ENCODE measurements around the gene PYGB. TPM values are rescaled to one million over a fixed set of nuclear protein-coding genes. Genes with fewer than 3 reads are reported as not detected.

The PYGB gene
- total and polyA plus RNA-seq, 4 experiments from 2014 or later: 28.3 to 35.6 (median 34.2) TPM

DNA sequence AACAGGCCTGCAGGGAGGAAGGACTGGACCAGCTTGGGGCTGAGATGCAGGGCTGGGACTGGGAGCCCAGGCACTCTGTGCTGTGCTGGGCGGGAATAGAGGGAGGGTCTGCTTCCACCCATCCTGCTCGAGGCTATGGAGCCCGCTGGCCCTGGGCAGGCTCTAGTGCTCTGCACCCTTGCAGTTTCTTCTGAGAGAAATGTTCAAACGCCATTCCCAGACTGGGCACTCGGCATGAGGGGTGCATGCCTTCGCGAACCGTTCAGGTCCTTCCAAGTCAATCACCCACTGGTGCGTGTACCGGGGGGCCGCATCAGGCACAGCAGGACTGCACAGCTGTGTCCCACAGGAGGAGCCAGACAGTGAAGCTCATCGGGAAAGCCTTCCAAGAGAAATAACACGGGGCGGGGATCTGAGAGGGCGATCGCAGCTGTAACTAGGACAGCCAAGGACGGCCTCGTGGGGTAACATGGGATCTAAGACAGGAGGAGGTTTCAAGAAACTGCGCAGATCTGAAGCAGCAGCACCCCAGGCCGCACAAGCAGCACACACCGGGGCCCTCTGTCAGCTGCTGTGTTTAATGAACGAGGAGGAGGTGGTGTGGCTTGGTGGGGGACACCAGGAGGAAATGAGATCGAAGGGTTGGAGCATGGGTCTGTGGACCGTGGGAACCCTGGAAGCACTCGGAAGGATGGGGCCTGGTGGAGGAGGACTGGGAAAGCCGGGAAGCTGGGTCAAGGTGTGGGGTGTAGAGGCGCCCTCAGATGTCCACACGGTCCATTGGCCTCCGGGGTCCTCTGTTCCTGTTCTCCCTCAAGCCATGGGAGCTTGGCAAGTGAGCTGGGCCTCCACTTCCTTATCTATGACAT is 26.1 kb upstream of the PYGB start:
- Mint-ChIP-seq H3K27me3 (no peaks in the 10 kb centered on the region), H3K4me3 (peak overlapping the region in 1 of 8 donors; percentile 54), H3K27ac (peak overlapping the region in 2 of 7 donors; percentile 6 to 61), H3K36me3 (peaks cover 12 to 41% of the 10 kb centered on the region in 2 donors), H3K4me1 (peaks cover 0 to 3% (median 0%) of the 10 kb centered on the region in 4 donors), H3K9me3 (no peaks in the 10 kb centered on the region)
- H3K27me3 ChIP-seq (ENCODE audit: insufficient read depth, low read length): no peaks in the 10 kb centered on the region
- H3K9me3 ChIP-seq (ENCODE audit: control insufficient read depth in 1 of 2, low read length in 2 of 2): no peaks in the 10 kb centered on the region
- no peak overlapping the region for H3K4me3 ChIP-seq (ENCODE audit: low read length in 2 of 2)
- POLR2A ChIA-PET (ENCODE audit: partially characterized antibody): no interaction called here
- no peaks in the 10 kb centered on the region for H3K4me1 ChIP-seq (ENCODE audit: insufficient read depth, low read length)
- no peak overlapping the region for H3K27ac ChIP-seq (ENCODE audit: low read depth, low read length)
- intact Hi-C loops (cut with micrococcal nuclease): no loop called here
- DNase-seq: no peak
- CTCF ChIA-PET (ENCODE audit: partially characterized antibody): interaction anchor here (2.4 kb wide), 1 partner anchor 177 kb away, joined by 8 read pairs; no protein-coding TSS in a partner anchor
- peaks cover 5% of the 10 kb centered on the region for H3K36me3 ChIP-seq (ENCODE audit: insufficient read depth, low read length)

DNA sequence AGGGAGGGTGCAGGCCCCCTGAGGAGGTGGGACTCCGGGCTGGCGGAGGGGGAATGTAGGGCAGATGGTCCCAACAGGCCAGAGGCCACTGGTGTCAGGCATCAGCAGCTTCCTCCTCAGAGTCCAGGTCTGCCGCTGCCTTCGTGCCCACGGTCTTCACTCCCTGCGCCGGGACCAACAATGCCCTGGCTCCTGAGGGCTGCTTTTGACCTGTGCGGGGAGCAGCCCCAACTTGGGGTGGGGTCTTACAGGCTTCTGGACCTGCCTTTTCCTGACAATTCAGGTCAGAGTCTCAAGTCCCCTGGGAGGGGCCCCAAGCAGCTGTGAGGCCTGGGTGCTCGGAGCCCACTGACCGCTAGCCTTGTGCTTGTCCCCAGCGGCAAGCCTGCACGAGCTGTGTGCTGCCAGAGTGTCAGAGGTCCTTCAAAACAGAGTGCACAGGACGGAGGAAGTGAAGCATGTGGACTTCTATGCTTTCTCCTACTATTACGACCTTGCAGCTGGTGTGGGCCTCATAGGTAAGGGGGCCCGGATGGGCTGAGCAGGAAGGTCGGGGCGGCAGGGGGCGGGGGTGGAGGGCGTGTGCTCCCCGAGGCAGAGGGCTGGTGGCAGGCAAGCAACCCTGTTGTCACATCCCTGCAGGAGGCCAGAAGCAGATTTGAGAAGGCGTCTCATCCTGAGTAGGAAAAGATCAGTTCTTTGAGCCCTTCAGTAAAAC is 25.3 kb upstream of the PYGB start:
- Mint-ChIP-seq H3K27me3 (no peaks in the 10 kb centered on the region), H3K9me3 (no peaks in the 10 kb centered on the region), H3K4me1 (peaks cover 0 to 3% (median 0%) of the 10 kb centered on the region in 4 donors), H3K36me3 (peaks cover 8 to 37% of the 10 kb centered on the region in 2 donors), H3K4me3 (no peak overlapping the region), H3K27ac (no peak overlapping the region)
- ChIA-PET CTCF (ENCODE audit: partially characterized antibody) (interaction anchor here (1.1 to 2.4 kb wide), 3 partner anchors 25 to 176 kb away, joined by 3 to 8 read pairs (median 5); no protein-coding TSS in a partner anchor), POLR2A (ENCODE audit: partially characterized antibody) (interaction anchor here (1.3 kb wide), 1 partner anchor 26 kb away, joined by 4 read pairs; the partner anchor contains the start of gene PYGB)
- H3K9me3 ChIP-seq (ENCODE audit: control insufficient read depth in 1 of 2, low read length in 2 of 2): no peaks in the 10 kb centered on the region
- no peaks in the 10 kb centered on the region for H3K27me3 ChIP-seq (ENCODE audit: insufficient read depth, low read length)
- intact Hi-C loops (cut with micrococcal nuclease): no loop called here
- H3K36me3 ChIP-seq (ENCODE audit: insufficient read depth, low read length): no peaks in the 10 kb centered on the region
- DNase-seq: no peak
- H3K4me1 ChIP-seq (ENCODE audit: insufficient read depth, low read length): no peaks in the 10 kb centered on the region
- no peak overlapping the region for H3K27ac ChIP-seq (ENCODE audit: low read depth, low read length)
- no peak overlapping the region for H3K4me3 ChIP-seq (ENCODE audit: low read length in 2 of 2)

DNA sequence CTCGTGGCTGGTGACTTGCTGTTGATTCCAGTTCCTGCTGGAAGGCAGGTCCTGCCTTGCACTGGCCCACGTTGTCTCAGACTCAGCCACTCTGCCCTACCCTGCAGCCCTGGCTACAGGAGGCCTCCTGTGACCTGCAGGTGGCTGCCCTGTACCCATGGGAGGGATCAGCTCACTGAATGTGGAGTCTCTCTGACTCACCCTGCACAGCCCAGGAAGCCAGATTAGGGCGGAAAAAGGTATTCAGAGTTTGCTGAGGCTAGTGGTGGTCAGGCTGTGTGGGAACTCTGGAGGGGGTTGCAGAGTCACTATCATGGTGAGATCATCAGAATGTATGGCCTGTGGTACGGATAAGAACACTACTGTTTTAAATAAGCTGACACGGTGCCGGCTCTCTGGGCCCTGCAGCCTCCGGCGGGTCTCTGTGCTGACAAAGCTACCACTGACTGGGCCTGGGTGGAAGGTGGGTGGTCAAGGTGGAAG is 24.7 kb upstream of the PYGB start:
- H3K9me3 Mint-ChIP-seq: no peaks in the 10 kb centered on the region
- POLR2A ChIA-PET (ENCODE audit: partially characterized antibody): interaction anchor here (1.3 kb wide), 1 partner anchor 25 kb away, joined by 4 read pairs; the partner anchor contains the start of gene PYGB

GRCh38 chr20:25223765-25224720 is 23.8 kb upstream of the PYGB start:
- Mint-ChIP-seq H3K27ac (peak overlapping the region in 2 of 7 donors; percentile 8 to 35), H3K4me3 (no peak overlapping the region), H3K9me3 (no peaks in the 10 kb centered on the region)

More for the DNA sequence above, 24.7 kb upstream of the PYGB start:
- Mint-ChIP-seq H3K4me1 (peaks cover 0 to 3% (median 0%) of the 10 kb centered on the region in 4 donors), H3K4me3 (no peak overlapping the region), H3K27ac (peak overlapping the region in 1 of 7 donors; percentile 64), H3K36me3 (peaks cover 2 to 31% of the 10 kb centered on the region in 2 donors), H3K27me3 (no peaks in the 10 kb centered on the region)
- Histone ChIP-seq H3K36me3 (ENCODE audit: insufficient read depth, low read length) (no peaks in the 10 kb centered on the region), H3K4me3 (ENCODE audit: low read length in 2 of 2) (no peak overlapping the region), H3K9me3 (ENCODE audit: control insufficient read depth in 1 of 2, low read length in 2 of 2) (no peaks in the 10 kb centered on the region), H3K4me1 (ENCODE audit: insufficient read depth, low read length) (no peaks in the 10 kb centered on the region), H3K27me3 (ENCODE audit: insufficient read depth, low read length) (no peaks in the 10 kb centered on the region), H3K27ac (ENCODE audit: low read depth, low read length) (no peak overlapping the region)
- CTCF ChIA-PET (ENCODE audit: partially characterized antibody): interaction anchor here (0.7 to 2.4 kb wide), 4 partner anchors 24 to 482 kb away, joined by 3 to 8 read pairs (median 4); no protein-coding TSS in a partner anchor
- intact Hi-C loops (cut with micrococcal nuclease): no loop called here
- no peak for DNase-seq

DNA sequence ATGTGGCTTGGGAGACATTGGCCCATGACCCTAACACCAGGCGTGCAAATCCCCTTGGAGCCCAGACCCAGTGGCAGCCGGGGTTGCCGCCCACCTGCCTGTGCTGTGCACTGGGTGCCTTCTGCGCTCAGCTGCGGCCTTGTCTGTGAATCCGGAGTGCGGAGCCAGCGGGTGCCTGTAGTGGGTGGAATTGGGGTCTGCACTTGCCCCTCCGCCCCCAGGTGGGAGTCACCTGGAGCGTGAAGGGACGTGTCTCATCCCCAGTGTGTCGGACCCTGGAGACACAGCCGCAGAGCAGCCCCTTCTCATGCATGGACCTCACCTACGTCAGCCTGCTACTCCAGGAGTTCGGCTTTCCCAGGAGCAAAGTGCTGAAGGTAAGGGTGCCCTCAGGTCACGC is 22.9 kb upstream of the PYGB start:
- Histone ChIP-seq H3K36me3 (ENCODE audit: insufficient read depth, low read length) (no peaks in the 10 kb centered on the region), H3K27me3 (ENCODE audit: insufficient read depth, low read length) (no peaks in the 10 kb centered on the region), H3K9me3 (ENCODE audit: control insufficient read depth in 1 of 2, low read length in 2 of 2) (no peaks in the 10 kb centered on the region), H3K27ac (ENCODE audit: low read depth, low read length) (no peak overlapping the region), H3K4me1 (ENCODE audit: insufficient read depth, low read length) (no peaks in the 10 kb centered on the region), H3K4me3 (ENCODE audit: low read length in 2 of 2) (no peak overlapping the region)
- Mint-ChIP-seq H3K4me1 (peaks cover 0 to 3% (median 0%) of the 10 kb centered on the region in 4 donors), H3K27me3 (no peaks in the 10 kb centered on the region), H3K27ac (no peak overlapping the region), H3K4me3 (no peak overlapping the region), H3K9me3 (no peaks in the 10 kb centered on the region), H3K36me3 (peaks cover 0 to 16% of the 10 kb centered on the region in 2 donors)
- no peak for DNase-seq
- POLR2A ChIA-PET (ENCODE audit: partially characterized antibody): no interaction called here
- CTCF ChIA-PET (ENCODE audit: partially characterized antibody): no interaction called here
- intact Hi-C loops (cut with micrococcal nuclease): no loop called here

More at GRCh38 chr20:25223765-25224720, 23.8 kb upstream of the PYGB start:
- intact Hi-C loops (cut with micrococcal nuclease): no loop called here
- H3K4me1 ChIP-seq (ENCODE audit: insufficient read depth, low read length): no peaks in the 10 kb centered on the region
- H3K27me3 ChIP-seq (ENCODE audit: insufficient read depth, low read length): no peaks in the 10 kb centered on the region
- H3K36me3 Mint-ChIP-seq: peaks cover 0 to 25% of the 10 kb centered on the region in 2 donors
- H3K9me3 ChIP-seq (ENCODE audit: control insufficient read depth in 1 of 2, low read length in 2 of 2): no peaks in the 10 kb centered on the region
- no peak overlapping the region for H3K27ac ChIP-seq (ENCODE audit: low read depth, low read length)
- CTCF ChIA-PET (ENCODE audit: partially characterized antibody): interaction anchor here (0.7 to 2.4 kb wide), 4 partner anchors 23 to 482 kb away, joined by 3 to 8 read pairs (median 4); no protein-coding TSS in a partner anchor
- H3K27me3 Mint-ChIP-seq: no peaks in the 10 kb centered on the region
- POLR2A ChIA-PET (ENCODE audit: partially characterized antibody): interaction anchor here (1.3 kb wide), 1 partner anchor 24 kb away, joined by 4 read pairs; the partner anchor contains the start of gene PYGB
- no peak overlapping the region for H3K4me3 ChIP-seq (ENCODE audit: low read length in 2 of 2)
- peaks cover 0 to 3% (median 0%) of the 10 kb centered on the region in 4 donors for H3K4me1 Mint-ChIP-seq
- DNase-seq: no peak
- no peaks in the 10 kb centered on the region for H3K36me3 ChIP-seq (ENCODE audit: insufficient read depth, low read length)

- ChIA-PET POLR2A (ENCODE audit: partially characterized antibody) (no interaction called here), CTCF (ENCODE audit: partially characterized antibody) (no interaction called here)
- Histone ChIP-seq H3K9me3 (ENCODE audit: control insufficient read depth in 1 of 2, low read length in 2 of 2) (no peaks in the 10 kb centered on the region), H3K4me3 (ENCODE audit: low read length in 2 of 2) (no peak overlapping the region), H3K27ac (ENCODE audit: low read depth, low read length) (no peak overlapping the region), H3K4me1 (ENCODE audit: insufficient read depth, low read length) (no peaks in the 10 kb centered on the region), H3K36me3 (ENCODE audit: insufficient read depth, low read length) (no peaks in the 10 kb centered on the region), H3K27me3 (ENCODE audit: insufficient read depth, low read length) (no peaks in the 10 kb centered on the region)
- Mint-ChIP-seq H3K9me3 (no peaks in the 10 kb centered on the region), H3K4me3 (no peak overlapping the region), H3K27me3 (no peaks in the 10 kb centered on the region), H3K36me3 (peaks cover 0 to 16% of the 10 kb centered on the region in 2 donors), H3K4me1 (peaks cover 0 to 3% (median 0%) of the 10 kb centered on the region in 4 donors), H3K27ac (peak overlapping the region in 1 of 7 donors; percentile 24)
- intact Hi-C loops (cut with micrococcal nuclease): no loop called here
- no peak for DNase-seq
Measured at GRCh38 chr20:25225642-25226432, 22.0 kb upstream of the PYGB start.

All from CD4-positive, alpha-beta memory T cell (primary cell).